ENCODE data around the gene MGAT1. TPM values are rescaled to one million over a fixed set of nuclear protein-coding genes. Genes with fewer than 3 reads are reported as not detected.

Gene MGAT1
- polyA plus RNA-seq, 2 of the 4 experiments (the other 2 are of a cell fraction): 53.0 to 61.8 TPM

GRCh38 chr5:180811623-180812124, 9.1 kb upstream of the MGAT1 start:
- no peak for DNase-seq (ENCODE audit: low read depth in 1 of 2, low spot score in 1 of 2)
- ATAC-seq: no peak
- H3K4me1 ChIP-seq: peaks cover 30% of the 10 kb centered on the region
- FAIRE-seq: no peak
- ChIA-PET CTCF (interaction anchor here (1.0 to 1.2 kb wide), 3 partner anchors 20 to 57 kb away, joined by 3 read pairs; no protein-coding TSS in a partner anchor), POLR2A (interaction anchor here (0.8 kb wide), 1 partner anchor 49 kb away, joined by 3 read pairs; no protein-coding TSS in a partner anchor)
- WGBS (ENCODE audit: missing lambda C conversion rate): 92% methylated on average over 10 of the region's 10 CpGs
- H3K4me3 ChIP-seq: 0 out of 3 replicates have a peak overlapping the region, but pooled peaks have one; percentile 76
- no peaks in the 10 kb centered on the region for H3K9me3 ChIP-seq
- no peak for TF ChIP-seq CBX8 (IDR thresholded peaks at IDR 0.05)
- H3K4me2 ChIP-seq: peak overlapping the region; percentile 86
- H3K27ac ChIP-seq: peak overlapping the region; percentile 99 to 100; a peak in 4 of 6 replicates

- TF ChIP-seq RCOR1 (IDR thresholded peaks at IDR 0.05; ENCODE audit: low read depth, low read length): no peak
- no peak for TF ChIP-seq HOXB13 (CRISPR knock-in tag; IDR thresholded peaks at IDR 0.05; ENCODE audit: low read depth)
- no peak for TF ChIP-seq HOXB5 (CRISPR knock-in tag; IDR thresholded peaks at IDR 0.05)
- TF ChIP-seq JUN (IDR thresholded peaks at IDR 0.05): no peak
- TF ChIP-seq E2F6 (IDR thresholded peaks at IDR 0.05; ENCODE audit: borderline replicate concordance, low read depth): no peak
- no peak for TF ChIP-seq KDM1A (IDR thresholded peaks at IDR 0.05; ENCODE audit: low read depth)
- no peak for TF ChIP-seq EHMT2 (IDR thresholded peaks at IDR 0.05; ENCODE audit: low read depth)
- TF ChIP-seq EP300 (IDR thresholded peaks at IDR 0.05): no peak
- no peak for TF ChIP-seq HOXA7 (CRISPR knock-in tag; IDR thresholded peaks at IDR 0.05)
- TF ChIP-seq RARB (CRISPR knock-in tag; IDR thresholded peaks at IDR 0.05): no peak
- TF ChIP-seq PHF8 (IDR thresholded peaks at IDR 0.05; ENCODE audit: borderline replicate concordance, low read depth): no peak; the same call in 1 of the 2 replicates
- CTCF ChIA-PET: interaction anchor here (1.0 to 1.2 kb wide), 3 partner anchors 20 to 58 kb away, joined by 3 read pairs; no protein-coding TSS in a partner anchor
These were observed 8.5 kb upstream of the MGAT1 start for GRCh38 chr5:180810959-180811622.

GRCh38 chr5:180810210-180810958, 7.8 kb upstream of the MGAT1 start:
- no peaks in the 10 kb centered on the region for H3K9me3 ChIP-seq
- peak overlapping the region; percentile 99 to 100 for H3K27ac ChIP-seq
- DNase-seq (ENCODE audit: low read depth in 1 of 2, low spot score in 1 of 2) (peak; percentile 87 to 97), ATAC-seq (peak; percentile 90 to 92), FAIRE-seq (no peak)
- peak overlapping the region; percentile 86 for H3K4me2 ChIP-seq
- H3K4me1 ChIP-seq: peaks cover 30% of the 10 kb centered on the region
- H3K4me3 ChIP-seq: peak overlapping the region; percentile 76
- WGBS (ENCODE audit: missing lambda C conversion rate): 1% methylated on average over 30 of the region's 66 CpGs
- POLR2A ChIA-PET: interaction anchor here (0.6 to 1.2 kb wide), 19 partner anchors 8 to 381 kb away, joined by 3 to 43 read pairs (median 4); partner anchors contain the start of genes MGAT1 and ZFP62
- CTCF ChIA-PET: interaction anchor here (1.2 kb wide), 1 partner anchor 59 kb away, joined by 3 read pairs; no protein-coding TSS in a partner anchor
- no peak for TF ChIP-seq JUNB (IDR thresholded peaks at IDR 0.05)
- TF ChIP-seq CTCF (IDR thresholded peaks at IDR 0.05): no peak
- TF ChIP-seq RFX5 (IDR thresholded peaks at IDR 0.05): 0 out of 2 replicates have a peak, but pooled peaks have one; percentile 53
- TF ChIP-seq TP53 (CRISPR knock-in tag; IDR thresholded peaks at IDR 0.05): 0 out of 2 replicates have a peak, but pooled peaks have one; percentile 30
- no peak for TF ChIP-seq EHMT2 (IDR thresholded peaks at IDR 0.05; ENCODE audit: low read depth)
- TF ChIP-seq HDAC2 (IDR thresholded peaks at IDR 0.05): no peak
- no peak for TF ChIP-seq POLR2AphosphoS2 (conservative IDR thresholded peaks at IDR 0.05; ENCODE audit: low read length)
- no peak for TF ChIP-seq MAZ (IDR thresholded peaks at IDR 0.05; ENCODE audit: borderline replicate concordance, low read depth, low read length)
- no peak for TF ChIP-seq ELK1 (IDR thresholded peaks at IDR 0.05; ENCODE audit: low read depth, low read length)
- TF ChIP-seq BCL3 (IDR thresholded peaks at IDR 0.05): peak; percentile 68; the same call in 1 of the 3 replicates
- no peak; the same call in 1 of the 2 replicates for TF ChIP-seq FOSB (CRISPR knock-in tag; IDR thresholded peaks at IDR 0.05)
- TF ChIP-seq ESRRA (IDR thresholded peaks at IDR 0.05; ENCODE audit: borderline replicate concordance, low read length): no peak
- no peak for TF ChIP-seq ZFP36 (IDR thresholded peaks at IDR 0.05; ENCODE audit: borderline replicate concordance, partially characterized antibody)
- TF ChIP-seq NFE2L2 (conservative IDR thresholded peaks at IDR 0.05; ENCODE audit: low read length): no peak
- TF ChIP-seq HEYL (CRISPR knock-in tag; IDR thresholded peaks at IDR 0.05): no peak
- no peak for TF ChIP-seq BHLHE40 (IDR thresholded peaks at IDR 0.05; ENCODE audit: low read depth, low read length)

More at GRCh38 chr5:180810959-180811622, 8.5 kb upstream of the MGAT1 start:
- H3K4me2 ChIP-seq: peak overlapping the region; percentile 86
- no peak for DNase-seq (ENCODE audit: low read depth in 1 of 2, low spot score in 1 of 2)
- H3K9me3 ChIP-seq: no peaks in the 10 kb centered on the region
- no peak for FAIRE-seq
- WGBS (ENCODE audit: missing lambda C conversion rate): 19% methylated on average over 24 of the region's 30 CpGs
- ATAC-seq: peak in 1 of 2 experiments; percentile 3; a peak in 2 of 6 replicates
- peak overlapping the region; percentile 99 to 100 for H3K27ac ChIP-seq
- H3K4me3 ChIP-seq: peak overlapping the region; percentile 76
- POLR2A ChIA-PET: interaction anchor here (0.6 to 1.2 kb wide), 20 partner anchors 7 to 381 kb away, joined by 3 to 43 read pairs (median 4); partner anchors contain the start of genes MGAT1 and ZFP62
- peaks cover 30% of the 10 kb centered on the region for H3K4me1 ChIP-seq

Data from A549 (cell line).